Karpas-422 (cell line): ENCODE measurements around the gene SFTA2. TPM values are rescaled to one million over a fixed set of nuclear protein-coding genes. Genes with fewer than 3 reads are reported as not detected.
"Not testable (repeated sequence)": the region's sequence is repeated elsewhere in the genome, so short reads cannot be mapped to it uniquely, and the experiment has no call there.

Source experiments
- DNase-seq: peaks from one replicate; pipeline ENCODE4 v3.0.0-alpha.2; 2015
- H2AFZ ChIP-seq: fragments of 200-600 bp; sonication (generic); 2 replicates; pipeline ENCODE4 v1.6.1; 2014; ENCODE audit warnings: antibody characterized with exemption, low read length, mixed read lengths
- H3K27ac ChIP-seq: fragments of 200-600 bp; sonication (generic); 2 replicates; pipeline ENCODE4 v1.5.1; 2014; ENCODE audit warnings: mild to moderate bottlenecking, low read length, moderate library complexity
- H3K27me3 ChIP-seq: fragments of 200-600 bp; sonication (generic); 2 replicates; pipeline ENCODE4 v1.6.1; 2014; ENCODE audit warnings: low read length, mixed read lengths
- H3K36me3 ChIP-seq: fragments of 200-600 bp; sonication (generic); 2 replicates; pipeline ENCODE4 v1.6.1; 2014; ENCODE audit warnings: low read length, mixed read lengths; ENCODE audit not compliant: insufficient read depth
- H3K4me1 ChIP-seq: fragments of 200-600 bp; sonication (generic); 2 replicates; pipeline ENCODE4 v1.6.1; 2014; ENCODE audit warnings: mild to moderate bottlenecking, low read length, mixed read lengths
- H3K4me2 ChIP-seq: fragments of 200-600 bp; sonication (generic); 2 replicates; pipeline ENCODE4 v1.6.1; 2014; ENCODE audit warnings: low read length, low read depth, mild to moderate bottlenecking; ENCODE audit not compliant: poor library complexity, severe bottlenecking
- H3K4me3 ChIP-seq: fragments of 200-600 bp; sonication (generic); 2 replicates; pipeline ENCODE4 v1.5.1; 2014; ENCODE audit warnings: mild to moderate bottlenecking, antibody characterized with exemption, low read length, mixed read lengths
- H3K79me2 ChIP-seq: fragments of 200-600 bp; sonication (generic); 2 replicates; pipeline ENCODE4 v1.6.1; 2014; ENCODE audit warnings: mild to moderate bottlenecking, low read length, mixed read lengths
- H3K9ac ChIP-seq: fragments of 200-600 bp; sonication (generic); 2 replicates; pipeline ENCODE4 v1.6.0; 2014; ENCODE audit warnings: low read length
- H3K9me2 ChIP-seq: fragments of 200-600 bp; sonication (generic), shearing (Covaris generic); replicated peaks from 2 replicates; pipeline ENCODE4 v1.6.0; 2014; ENCODE audit warnings: mild to moderate bottlenecking, low read length, moderate library complexity; ENCODE audit not compliant: insufficient read depth
- H3K9me3 ChIP-seq: fragments of 300-700, 200-600 bp; sonication (generic); 2 replicates; pipeline ENCODE4 v1.6.1; 2014; ENCODE audit warnings: low read length, mixed read lengths
- H4K20me1 ChIP-seq: fragments of 200-600 bp; sonication (generic); 2 replicates; pipeline ENCODE4 v1.6.1; 2014; ENCODE audit warnings: mild to moderate bottlenecking, antibody characterized with exemption, low read length, low read depth; ENCODE audit not compliant: insufficient read depth
- total RNA-seq: library from RNA; depleted of rRNA; stranded (reverse); fragments of >200 nt; shearing (Covaris generic); gene quantifications from 2 replicates; pipeline ENCODE4 v1.2.3, GENCODE V29; 2014; ENCODE audit warnings: low replicate concordance

Gene SFTA2
- total RNA-seq, 1 experiment from 2014 or later, result not detected

GRCh38 chr6:30938730-30939129 lies 6.8 kb upstream of the SFTA2 start:
- Histone ChIP-seq H3K27ac (no peak overlapping the region), H3K79me2 (no peaks in the 10 kb centered on the region), H3K9me3 (no peaks in the 10 kb centered on the region), H3K4me3 (no peak overlapping the region), H3K9ac (no peak overlapping the region), H4K20me1 (no peaks in the 10 kb centered on the region), H3K36me3 (no peaks in the 10 kb centered on the region), H2AFZ (no peak overlapping the region), H3K4me1 (peaks cover 8% of the 10 kb centered on the region), H3K4me2 (no peak overlapping the region), H3K9me2 (no peaks in the 10 kb centered on the region), H3K27me3 (no peaks in the 10 kb centered on the region)
- DNase-seq, result no peak

GRCh38 chr6:30937265-30937664 lies 5.3 kb upstream of the SFTA2 start:
- peaks cover 8% of the 10 kb centered on the region for H3K4me1 ChIP-seq
- H3K9ac ChIP-seq, result no peak overlapping the region
- H3K36me3 ChIP-seq, result no peaks in the 10 kb centered on the region
- no peak overlapping the region for H2AFZ ChIP-seq
- H4K20me1 ChIP-seq, result no peaks in the 10 kb centered on the region
- no peak for DNase-seq
- H3K27me3 ChIP-seq, result no peaks in the 10 kb centered on the region
- no peak overlapping the region for H3K4me2 ChIP-seq
- H3K9me3 ChIP-seq, result no peaks in the 10 kb centered on the region
- H3K79me2 ChIP-seq, result no peaks in the 10 kb centered on the region
- H3K9me2 ChIP-seq, result no peaks in the 10 kb centered on the region
- H3K4me3 ChIP-seq, result no peak overlapping the region
- no peak overlapping the region for H3K27ac ChIP-seq

GRCh38 chr6:30935018-30935417 lies 3.0 kb upstream of the SFTA2 start:
- H3K4me1 ChIP-seq, result no peaks in the 10 kb centered on the region
- H3K79me2 ChIP-seq, result no peaks in the 10 kb centered on the region
- H2AFZ ChIP-seq, result no peak overlapping the region
- DNase-seq, result no peak
- H3K4me2 ChIP-seq, result no peak overlapping the region
- no peaks in the 10 kb centered on the region for H3K9me3 ChIP-seq
- no peaks in the 10 kb centered on the region for H3K9me2 ChIP-seq
- no peaks in the 10 kb centered on the region for H3K36me3 ChIP-seq
- no peak overlapping the region for H3K27ac ChIP-seq
- no peaks in the 10 kb centered on the region for H3K27me3 ChIP-seq
- no peak overlapping the region for H3K4me3 ChIP-seq
- H4K20me1 ChIP-seq, result no peaks in the 10 kb centered on the region
- H3K9ac ChIP-seq, result no peak overlapping the region

GRCh38 chr6:30932665-30933365 lies 845 bp upstream of the SFTA2 start:
- Histone ChIP-seq H3K27ac (no peak overlapping the region), H3K79me2 (no peaks in the 10 kb centered on the region), H3K36me3 (no peaks in the 10 kb centered on the region), H3K4me1 (no peaks in the 10 kb centered on the region), H3K9me2 (no peaks in the 10 kb centered on the region), H3K4me3 (no peak overlapping the region), H3K9ac (no peak overlapping the region), H4K20me1 (no peaks in the 10 kb centered on the region), H3K9me3 (no peaks in the 10 kb centered on the region), H3K4me2 (no peak overlapping the region), H3K27me3 (no peaks in the 10 kb centered on the region), H2AFZ (no peak overlapping the region)
- DNase-seq, result no peak

GRCh38 chr6:30931272-30931671 lies 698 bp downstream of the SFTA2 start:
- H3K4me3 ChIP-seq, result no peak overlapping the region
- H3K27me3 ChIP-seq, result no peaks in the 10 kb centered on the region
- no peak overlapping the region for H3K4me2 ChIP-seq
- H3K9me2 ChIP-seq, result no peaks in the 10 kb centered on the region
- H3K9ac ChIP-seq, result no peak overlapping the region
- H3K27ac ChIP-seq, result no peak overlapping the region
- no peaks in the 10 kb centered on the region for H3K9me3 ChIP-seq
- no peaks in the 10 kb centered on the region for H4K20me1 ChIP-seq
- no peaks in the 10 kb centered on the region for H3K4me1 ChIP-seq
- no peak overlapping the region for H2AFZ ChIP-seq
- H3K79me2 ChIP-seq, result no peaks in the 10 kb centered on the region
- DNase-seq, result no peak
- peaks cover 6% of the 10 kb centered on the region for H3K36me3 ChIP-seq

- DNase-seq, result no peak
- H3K4me3 ChIP-seq, result no peak overlapping the region
- no peaks in the 10 kb centered on the region for H4K20me1 ChIP-seq
- no peak overlapping the region for H3K4me2 ChIP-seq
- H3K79me2 ChIP-seq, result no peaks in the 10 kb centered on the region
- no peak overlapping the region for H2AFZ ChIP-seq
- H3K9me3 ChIP-seq, result no peaks in the 10 kb centered on the region
- H3K9ac ChIP-seq, result no peak overlapping the region
- peaks cover 12% of the 10 kb centered on the region for H3K36me3 ChIP-seq
- H3K27ac ChIP-seq, result no peak overlapping the region
- no peaks in the 10 kb centered on the region for H3K9me2 ChIP-seq
- H3K4me1 ChIP-seq, result no peaks in the 10 kb centered on the region
- no peaks in the 10 kb centered on the region for H3K27me3 ChIP-seq
These were observed 1.5 kb downstream of the SFTA2 start for GRCh38 chr6:30930506-30930905.

- Histone ChIP-seq H3K9me2 (no peaks in the 10 kb centered on the region), H4K20me1 (no peaks in the 10 kb centered on the region), H3K9ac (no peak overlapping the region), H3K79me2 (no peaks in the 10 kb centered on the region), H3K9me3 (no peaks in the 10 kb centered on the region), H3K27me3 (no peaks in the 10 kb centered on the region), H3K27ac (no peak overlapping the region), H3K4me3 (no peak overlapping the region), H3K4me1 (no peaks in the 10 kb centered on the region), H3K4me2 (no peak overlapping the region), H2AFZ (no peak overlapping the region), H3K36me3 (peaks cover 12% of the 10 kb centered on the region)
- peak; percentile 61 for DNase-seq
These were observed 3.3 kb downstream of the SFTA2 start for GRCh38 chr6:30928677-30929076.

- not testable (repeated sequence) for H3K9me2 ChIP-seq, H3K27ac ChIP-seq, H3K4me1 ChIP-seq, H3K9me3 ChIP-seq, H3K4me2 ChIP-seq, H3K79me2 ChIP-seq, DNase-seq, H3K27me3 ChIP-seq, H4K20me1 ChIP-seq, H3K4me3 ChIP-seq, H2AFZ ChIP-seq, H3K9ac ChIP-seq
- peaks cover 12% of the 10 kb centered on the region for H3K36me3 ChIP-seq
These were observed 4.9 kb downstream of the SFTA2 start for GRCh38 chr6:30927080-30927479.
